Neural progenitor cell (in vitro differentiated cells): ENCODE measurements around the gene SGO2. TPM values are rescaled to one million over a fixed set of nuclear protein-coding genes. Genes with fewer than 3 reads are reported as not detected.

Experiments
- DNase-seq: peaks from one replicate; pipeline ENCODE4 v3.0.0-alpha.2; 2016; ENCODE audit warnings: low spot score
- H2AFZ ChIP-seq: fragments of 200-600 bp; sonication (generic); replicated peaks from 2 replicates; pipeline ENCODE4 v1.6.1; 2016; ENCODE audit warnings: antibody characterized with exemption
- H3F3A ChIP-seq: fragments of 200-600 bp; sonication (generic); 2 replicates; pipeline ENCODE4 v1.6.1; 2016; ENCODE audit warnings: antibody characterized with exemption, low read depth
- H3K27ac ChIP-seq: fragments of 200-600 bp; sonication (generic); 2 replicates; pipeline ENCODE4 v1.5.1; 2016; ENCODE audit warnings: mild to moderate bottlenecking
- H3K27me3 ChIP-seq: fragments of 200-600 bp; sonication (generic); 2 replicates; pipeline ENCODE4 v1.6.1; 2016; ENCODE audit warnings: mild to moderate bottlenecking, moderate library complexity
- H3K36me3 ChIP-seq: fragments of 200-600 bp; sonication (generic); 2 replicates; pipeline ENCODE4 v1.5.1; 2016
- H3K4me1 ChIP-seq: fragments of 200-600 bp; sonication (generic); 2 replicates; pipeline ENCODE4 v1.6.1; 2016; ENCODE audit warnings: mixed run types
- H3K4me2 ChIP-seq: fragments of 200-600 bp; sonication (generic); 2 replicates; pipeline ENCODE4 v1.6.1; 2016
- H3K4me3 ChIP-seq: fragments of 200-600 bp; sonication (generic); 2 replicates; pipeline ENCODE4 v1.5.1; 2016
- H3K79me2 ChIP-seq: fragments of 200-600 bp; sonication (generic); 2 replicates; pipeline ENCODE4 v1.6.1; 2016; ENCODE audit warnings: low read depth
- H3K9ac ChIP-seq: fragments of 200-600 bp; sonication (generic); 2 replicates; pipeline ENCODE4 v1.6.1; 2016
- H3K9me3 ChIP-seq: fragments of 200-600 bp; sonication (generic); 2 replicates; pipeline ENCODE4 v1.5.1; 2016; ENCODE audit warnings: low read depth
- H4K20me1 ChIP-seq: fragments of 200-600 bp; sonication (generic); 2 replicates; pipeline ENCODE4 v1.6.1; 2016; ENCODE audit warnings: low read depth
- H3K27ac Mint-ChIP-seq: 3 replicates; pipeline ENCODE4 v1.8.0; 2021; ENCODE audit warnings: mixed read lengths
- H3K27me3 Mint-ChIP-seq: 2 replicates; pipeline ENCODE4 v1.8.0; 2022; ENCODE audit warnings: low read depth, mild to moderate bottlenecking, inconsistent platforms, moderate library complexity, mixed read lengths; ENCODE audit not compliant: insufficient read depth
- H3K36me3 Mint-ChIP-seq: 3 replicates; pipeline ENCODE4 v1.8.0; 2021; ENCODE audit warnings: mixed read lengths
- H3K4me1 Mint-ChIP-seq: 3 replicates; pipeline ENCODE4 v1.8.0; 2021; ENCODE audit warnings: mixed read lengths
- H3K4me3 Mint-ChIP-seq: 3 replicates; pipeline ENCODE4 v1.8.0; 2021; ENCODE audit warnings: mild to moderate bottlenecking, moderate library complexity, mixed read lengths
- H3K9me3 Mint-ChIP-seq: 3 replicates; pipeline ENCODE4 v1.8.0; 2020; ENCODE audit warnings: mixed read lengths
- EZH2 ChIP-seq: fragments of 200-600 bp; sonication (generic); IDR thresholded peaks from 2 replicates; pipeline ENCODE4 v1.6.1; 2017; ENCODE audit warnings: antibody characterized with exemption, mild to moderate bottlenecking, moderate library complexity
- EZH2phosphoT487 ChIP-seq: fragments of 200-600 bp; sonication (generic); IDR thresholded peaks from 2 replicates; pipeline ENCODE4 v1.6.1; 2017; ENCODE audit warnings: antibody characterized with exemption
- total RNA-seq: library from RNA; depleted of rRNA; stranded (reverse); fragments of >200 nt; gene quantifications from 2 replicates; pipeline ENCODE4 v1.2.3, GENCODE V29; 2015; ENCODE audit warnings: low replicate concordance
- TF ChIP-seq, protein P1 (sequence below): fragments of 200-600 bp; sonication (generic); IDR thresholded peaks from 2 replicates; pipeline ENCODE4 v1.5.1; 2017; ENCODE audit warnings: antibody characterized with exemption, mild to moderate bottlenecking

Gene SGO2
- total RNA-seq, 1 donor from 2014 or later, result 83.8 TPM

DNA sequence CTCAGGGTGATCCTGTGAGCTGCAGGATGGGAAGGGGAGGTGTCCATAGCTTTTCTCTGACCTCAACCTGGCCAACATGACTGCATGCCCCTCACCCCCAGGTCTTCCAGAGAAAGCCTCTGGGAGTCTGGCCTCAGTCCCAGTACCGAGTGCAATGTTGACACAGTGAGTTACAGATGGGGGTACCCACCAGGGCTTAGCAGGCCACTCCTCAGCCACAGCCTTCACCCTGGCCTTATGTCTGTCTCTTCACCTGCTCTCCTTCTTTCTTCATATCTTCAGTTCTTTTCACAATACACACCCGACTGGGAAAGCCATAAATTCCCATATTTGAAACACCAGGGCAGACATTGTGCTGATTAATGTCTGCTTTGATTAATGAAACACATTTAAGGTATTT is 93.3 kb downstream of the SGO2 start:
- Histone ChIP-seq H3K27me3 (no peaks in the 10 kb centered on the region), H3K9ac (no peak overlapping the region), H3F3A (no peaks in the 10 kb centered on the region), H2AFZ (peak overlapping the region; percentile 4), H3K36me3 (no peaks in the 10 kb centered on the region), H3K27ac (no peak overlapping the region), H3K4me3 (no peak overlapping the region), H3K4me2 (no peak overlapping the region), H3K9me3 (no peaks in the 10 kb centered on the region), H4K20me1 (no peaks in the 10 kb centered on the region), H3K79me2 (no peaks in the 10 kb centered on the region), H3K4me1 (no peaks in the 10 kb centered on the region)
- H3K36me3 Mint-ChIP-seq, result no peaks in the 10 kb centered on the region
- H3K27ac Mint-ChIP-seq, result no peak overlapping the region
- no peaks in the 10 kb centered on the region for H3K9me3 Mint-ChIP-seq
- no peaks in the 10 kb centered on the region for H3K27me3 Mint-ChIP-seq
- TF ChIP-seq EZH2phosphoT487 (no peak), EZH2 (no peak)
- TF ChIP-seq, protein P1, sequence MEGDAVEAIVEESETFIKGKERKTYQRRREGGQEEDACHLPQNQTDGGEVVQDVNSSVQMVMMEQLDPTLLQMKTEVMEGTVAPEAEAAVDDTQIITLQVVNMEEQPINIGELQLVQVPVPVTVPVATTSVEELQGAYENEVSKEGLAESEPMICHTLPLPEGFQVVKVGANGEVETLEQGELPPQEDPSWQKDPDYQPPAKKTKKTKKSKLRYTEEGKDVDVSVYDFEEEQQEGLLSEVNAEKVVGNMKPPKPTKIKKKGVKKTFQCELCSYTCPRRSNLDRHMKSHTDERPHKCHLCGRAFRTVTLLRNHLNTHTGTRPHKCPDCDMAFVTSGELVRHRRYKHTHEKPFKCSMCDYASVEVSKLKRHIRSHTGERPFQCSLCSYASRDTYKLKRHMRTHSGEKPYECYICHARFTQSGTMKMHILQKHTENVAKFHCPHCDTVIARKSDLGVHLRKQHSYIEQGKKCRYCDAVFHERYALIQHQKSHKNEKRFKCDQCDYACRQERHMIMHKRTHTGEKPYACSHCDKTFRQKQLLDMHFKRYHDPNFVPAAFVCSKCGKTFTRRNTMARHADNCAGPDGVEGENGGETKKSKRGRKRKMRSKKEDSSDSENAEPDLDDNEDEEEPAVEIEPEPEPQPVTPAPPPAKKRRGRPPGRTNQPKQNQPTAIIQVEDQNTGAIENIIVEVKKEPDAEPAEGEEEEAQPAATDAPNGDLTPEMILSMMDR, result no peak
- H3K4me3 Mint-ChIP-seq, result no peak overlapping the region
- no peaks in the 10 kb centered on the region for H3K4me1 Mint-ChIP-seq
- DNase-seq, result no peak

DNA sequence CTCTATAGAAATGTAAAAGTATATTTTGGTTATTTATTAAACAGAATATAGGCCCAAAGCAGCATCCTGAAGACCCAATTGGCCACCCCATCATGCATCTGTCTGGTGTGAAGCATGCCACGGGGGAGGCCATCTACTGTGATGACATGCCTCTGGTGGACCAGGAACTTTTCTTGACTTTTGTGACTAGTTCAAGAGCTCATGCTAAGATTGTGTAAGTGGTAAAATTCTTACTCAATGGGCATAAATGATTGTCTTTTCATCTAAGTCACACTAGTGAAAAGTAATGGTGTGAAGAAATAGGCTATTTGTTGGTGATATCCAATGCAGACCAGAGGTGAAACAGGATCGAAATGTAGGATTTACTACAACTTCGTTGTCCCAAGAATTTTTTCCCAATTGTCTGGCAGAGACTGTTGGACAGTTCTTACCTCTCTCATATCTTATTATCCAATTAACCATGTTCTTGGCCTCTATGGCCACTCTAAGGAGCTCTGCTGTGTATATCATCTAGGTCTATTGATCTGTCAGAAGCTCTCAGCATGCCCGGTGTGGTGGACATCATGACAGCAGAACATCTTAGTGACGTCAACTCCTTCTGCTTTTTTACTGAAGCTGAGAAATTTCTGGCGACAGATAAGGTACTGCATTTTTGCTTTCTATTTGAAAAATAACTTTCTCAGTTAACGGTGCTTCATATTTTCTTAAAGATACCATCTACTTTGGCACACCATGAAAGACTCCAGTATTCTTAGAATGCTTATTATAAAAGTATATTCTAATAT is 94.8 kb downstream of the SGO2 start:
- H3K9me3 ChIP-seq, result no peaks in the 10 kb centered on the region
- no peaks in the 10 kb centered on the region for H3K27me3 ChIP-seq
- H3K4me1 Mint-ChIP-seq, result peaks cover 10% of the 10 kb centered on the region
- H3K27me3 Mint-ChIP-seq, result no peaks in the 10 kb centered on the region
- no peaks in the 10 kb centered on the region for H4K20me1 ChIP-seq
- no peaks in the 10 kb centered on the region for H3K9me3 Mint-ChIP-seq
- H3K36me3 ChIP-seq, result no peaks in the 10 kb centered on the region
- no peak for DNase-seq
- peaks cover 11% of the 10 kb centered on the region for H3K4me1 ChIP-seq
- no peak overlapping the region for H3K9ac ChIP-seq
- no peaks in the 10 kb centered on the region for H3K79me2 ChIP-seq
- H3K4me3 ChIP-seq, result no peak overlapping the region
- H3K36me3 Mint-ChIP-seq, result no peaks in the 10 kb centered on the region
- no peak for TF ChIP-seq EZH2phosphoT487
- TF ChIP-seq, protein P1, result no peak
- no peak for TF ChIP-seq EZH2
- no peak overlapping the region for H2AFZ ChIP-seq
- H3K4me2 ChIP-seq, result no peak overlapping the region
- H3K27ac Mint-ChIP-seq, result no peak overlapping the region
- no peak overlapping the region for H3K27ac ChIP-seq
- H3K4me3 Mint-ChIP-seq, result no peak overlapping the region
- no peaks in the 10 kb centered on the region for H3F3A ChIP-seq

DNA sequence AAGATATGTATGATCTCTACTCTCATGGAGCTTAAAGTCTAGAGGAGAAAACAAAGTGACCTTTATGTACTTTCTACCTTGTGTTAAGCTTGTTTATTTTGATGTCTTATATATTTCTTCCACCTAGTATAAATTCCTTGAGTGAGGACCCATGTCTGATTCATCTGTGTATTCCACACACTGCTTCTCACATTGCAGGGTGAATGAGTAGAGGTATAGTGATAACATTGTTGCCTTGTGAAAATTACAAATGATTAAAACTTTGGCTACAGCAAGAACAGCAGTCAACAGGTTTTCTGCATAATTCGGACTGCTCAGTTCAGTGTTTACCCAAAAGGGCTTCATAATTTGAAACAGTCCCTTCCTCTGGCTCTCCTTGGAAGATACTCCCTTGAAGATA is 96.1 kb downstream of the SGO2 start:
- H3K36me3 Mint-ChIP-seq, result no peaks in the 10 kb centered on the region
- no peaks in the 10 kb centered on the region for H3F3A ChIP-seq
- no peaks in the 10 kb centered on the region for H3K27me3 Mint-ChIP-seq

More for the DNA sequence above, 96.1 kb downstream of the SGO2 start:
- Histone ChIP-seq H4K20me1 (no peaks in the 10 kb centered on the region), H3K4me1 (peaks cover 13% of the 10 kb centered on the region), H3K27ac (no peak overlapping the region), H3K4me2 (no peak overlapping the region), H3K9ac (no peak overlapping the region), H3K27me3 (no peaks in the 10 kb centered on the region), H3K4me3 (no peak overlapping the region), H2AFZ (no peak overlapping the region), H3K36me3 (no peaks in the 10 kb centered on the region), H3K9me3 (no peaks in the 10 kb centered on the region), H3K79me2 (no peaks in the 10 kb centered on the region)
- Mint-ChIP-seq H3K27ac (no peak overlapping the region), H3K4me3 (no peak overlapping the region), H3K9me3 (no peaks in the 10 kb centered on the region), H3K4me1 (peaks cover 15% of the 10 kb centered on the region)
- TF ChIP-seq, protein P1, result no peak
- TF ChIP-seq EZH2phosphoT487, result no peak
- no peak for TF ChIP-seq EZH2
- no peak for DNase-seq
